SH-SY5Y (cell line): Measurements from ENCODE around the gene POLH.

Experiments used
- GATA2 ChIP-seq: IDR thresholded peaks from 2 replicates; pipeline ENCODE4 v1.6.1; 2011; ENCODE audit warnings: mild to moderate bottlenecking, low read depth, low read length
- GATA3 ChIP-seq: IDR thresholded peaks from 2 replicates; pipeline ENCODE4 v1.6.1; 2011; ENCODE audit warnings: low read depth, mild to moderate bottlenecking, low read length, moderate library complexity

The POLH gene

GRCh38 chr6:43636308-43636659 lies 60.3 kb downstream of the POLH start:
- TF ChIP-seq GATA2 (no peak), GATA3 (no peak)

GRCh38 chr6:43639984-43640800 lies 64.2 kb downstream of the POLH start:
- TF ChIP-seq GATA3 (no peak), GATA2 (peak; percentile 89)

GRCh38 chr6:43644940-43645612 lies 69.1 kb downstream of the POLH start, which contains the start of gene RSPH9:
Gene RSPH9 (plus strand): TSS chr6:43645036. CDS start chr6:43645099, 63 bp downstream.
- no peak for TF ChIP-seq GATA2
- no peak for TF ChIP-seq GATA3

GRCh38 chr6:43645613-43645964 lies 69.6 kb downstream of the POLH start:
- TF ChIP-seq GATA3, result no peak
- TF ChIP-seq GATA2, result no peak

- no peak for TF ChIP-seq GATA2
- TF ChIP-seq GATA3, result no peak
These were observed 71.6 kb downstream of the POLH start for GRCh38 chr6:43647613-43648012.

- no peak for TF ChIP-seq GATA2
- TF ChIP-seq GATA3, result no peak
These were observed 72.3 kb downstream of the POLH start for GRCh38 chr6:43648248-43648647.

GRCh38 chr6:43657221-43657802 lies 81.3 kb downstream of the POLH start:
- TF ChIP-seq GATA3 (no peak), GATA2 (no peak)

GRCh38 chr6:43658161-43658560 lies 82.2 kb downstream of the POLH start:
- TF ChIP-seq GATA3 (no peak), GATA2 (no peak)
